ENCODE measurements around the gene ANKRD10.

The ANKRD10 gene

DNA sequence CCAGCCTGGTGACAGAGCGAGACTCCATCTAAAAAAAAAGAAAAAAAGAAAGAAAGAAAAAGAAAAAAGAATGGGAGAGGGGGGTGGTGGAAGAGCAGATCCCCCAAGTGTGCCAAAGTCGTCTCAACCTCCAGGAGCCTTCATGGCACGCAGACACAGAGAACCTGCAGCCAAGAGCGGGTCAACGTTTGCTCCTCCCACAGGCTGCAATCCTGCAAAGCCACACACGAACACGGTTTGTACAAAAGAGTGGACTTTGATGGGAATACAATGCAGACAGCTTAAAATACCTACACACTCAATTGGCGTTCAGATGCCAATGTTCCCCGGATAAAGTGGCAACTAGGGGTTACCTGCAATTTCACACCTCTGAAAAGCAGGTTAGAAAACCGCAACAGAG, 29.4 kb downstream of the ANKRD10 start:
- DNase-seq: no peak

GRCh38 chr13:110884517-110884916, 30.4 kb downstream of the ANKRD10 start:
- no peak for DNase-seq

DNA sequence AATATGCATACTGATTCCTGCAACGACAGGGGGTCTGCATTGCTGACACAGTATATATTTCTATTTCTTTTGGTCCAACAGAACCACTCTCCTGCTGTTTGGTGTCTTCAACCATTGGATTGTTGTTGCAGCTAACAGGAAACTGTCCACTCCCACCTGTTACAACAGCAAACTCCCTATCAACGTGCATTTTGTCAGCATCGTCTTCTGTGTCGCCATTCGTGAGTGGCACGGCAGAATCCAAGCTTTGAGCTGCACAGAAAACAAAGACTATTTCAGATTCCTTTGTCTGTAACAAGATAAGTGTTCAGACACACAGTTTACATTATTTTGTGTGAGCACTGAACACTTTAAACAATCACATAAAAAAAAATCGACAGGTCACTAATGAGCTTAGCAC, 31.3 kb downstream of the ANKRD10 start:
- DNase-seq: no peak

DNA sequence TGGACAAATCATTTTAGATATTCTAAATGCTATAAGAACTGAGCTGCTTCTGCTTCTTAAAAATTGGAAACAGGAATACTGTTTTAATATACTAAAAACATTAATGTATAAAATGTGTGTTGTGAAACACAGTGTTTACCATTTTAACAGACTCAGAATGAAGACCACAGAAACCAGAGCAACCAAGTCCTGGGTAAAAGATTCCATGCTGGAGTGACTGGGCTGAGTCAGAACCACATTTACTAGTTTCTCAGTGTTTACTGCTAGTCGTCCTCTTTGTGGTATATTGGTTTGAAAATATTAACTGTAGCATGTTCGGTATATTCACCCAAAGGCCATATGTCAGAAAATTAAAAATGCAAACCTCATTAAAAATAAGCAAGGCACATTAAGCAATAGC, 31.9 kb downstream of the ANKRD10 start:
- DNase-seq: no peak

GRCh38 chr13:110881839-110882627, 32.8 kb downstream of the ANKRD10 start:
- no peak for DNase-seq

GRCh38 chr13:110880627-110881026, 34.2 kb downstream of the ANKRD10 start:
- no peak for DNase-seq

DNA sequence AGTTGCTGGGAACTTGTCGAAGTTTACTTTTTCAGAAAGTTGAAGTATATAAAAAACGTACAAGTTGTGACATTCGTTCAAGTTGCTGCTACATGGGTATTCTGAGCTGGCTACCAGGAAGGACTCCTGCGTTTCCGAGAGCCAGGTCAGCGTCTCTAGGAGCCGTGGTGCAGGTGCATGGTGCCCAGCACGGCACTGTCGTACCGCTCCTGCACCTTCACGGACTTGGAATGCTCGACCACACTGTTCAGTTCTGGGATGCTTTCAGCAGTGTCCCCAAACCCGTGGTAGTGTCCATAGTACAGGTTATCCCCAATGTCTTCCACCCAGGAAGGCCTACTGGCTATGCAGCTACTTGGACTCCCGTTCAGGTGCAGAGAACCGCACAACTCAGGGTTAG, 35.4 kb downstream of the ANKRD10 start:
- DNase-seq: no peak

- no peak for DNase-seq
Observed at GRCh38 chr13:110877737-110878258, 37.1 kb downstream of the ANKRD10 start.

DNA sequence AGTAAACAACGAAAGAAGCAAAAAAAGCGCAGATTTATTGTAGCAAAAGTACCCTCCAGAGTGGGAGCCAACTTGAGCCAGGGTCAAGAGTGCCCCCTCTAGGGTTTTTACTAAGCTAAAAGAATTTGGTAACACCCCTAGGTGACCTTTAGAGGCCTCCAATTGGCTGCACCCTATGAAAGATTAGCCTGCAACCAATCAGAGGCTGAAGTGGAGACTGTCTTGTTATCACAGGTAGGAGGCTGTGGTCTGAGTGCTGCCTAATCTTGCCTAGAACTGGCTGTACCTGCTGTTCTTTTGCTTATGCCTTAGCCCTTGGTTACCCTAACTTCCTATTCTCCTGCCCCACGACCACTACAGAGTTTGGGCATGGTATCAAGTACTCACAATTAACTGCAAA, 38.3 kb downstream of the ANKRD10 start:
- DNase-seq: no peak

DNA sequence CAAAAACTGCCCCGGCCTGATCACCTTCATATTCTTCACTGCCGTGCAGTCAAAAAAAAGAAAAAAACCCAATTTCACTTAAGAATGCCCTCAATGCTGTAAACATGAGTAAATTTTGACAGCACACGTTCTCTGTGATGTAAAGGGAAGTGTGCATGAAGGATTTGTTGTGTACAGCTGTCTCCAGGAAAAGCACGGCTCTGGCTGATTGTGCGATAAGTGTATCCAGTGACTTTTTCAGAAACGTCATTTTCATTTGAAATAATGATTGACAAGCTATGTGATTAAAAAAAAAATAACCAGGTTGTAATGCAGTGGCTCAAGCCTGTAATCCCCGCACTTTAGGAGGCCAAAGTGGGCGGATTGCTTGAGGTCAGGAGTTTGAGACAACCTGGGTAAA, 39.6 kb downstream of the ANKRD10 start:
- DNase-seq: no peak

DNA sequence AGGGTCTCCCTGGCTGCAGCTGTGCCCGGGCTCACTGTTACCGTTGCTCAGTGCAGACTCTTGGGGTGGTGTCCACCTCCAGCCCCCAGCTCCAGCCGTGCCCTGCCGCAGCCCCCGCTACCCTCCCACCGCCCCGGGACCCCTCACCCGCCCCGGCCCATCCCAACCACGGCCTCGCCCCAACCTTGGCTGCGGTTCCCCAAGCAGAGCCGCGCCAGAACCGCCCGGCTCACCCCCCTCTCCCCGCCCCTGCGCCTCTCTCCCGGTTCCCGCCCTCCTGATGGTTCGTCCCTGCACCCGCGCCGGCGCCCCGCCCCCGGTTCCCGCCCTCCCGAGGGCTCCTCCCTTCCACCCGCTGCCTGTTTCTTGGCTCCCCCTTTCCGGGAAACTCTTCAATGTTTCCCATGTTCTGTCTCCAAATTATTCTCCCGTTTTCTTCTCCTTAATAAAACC, 40.3 kb downstream of the ANKRD10 start:
- peak; percentile 45 to 59 for DNase-seq

DNA sequence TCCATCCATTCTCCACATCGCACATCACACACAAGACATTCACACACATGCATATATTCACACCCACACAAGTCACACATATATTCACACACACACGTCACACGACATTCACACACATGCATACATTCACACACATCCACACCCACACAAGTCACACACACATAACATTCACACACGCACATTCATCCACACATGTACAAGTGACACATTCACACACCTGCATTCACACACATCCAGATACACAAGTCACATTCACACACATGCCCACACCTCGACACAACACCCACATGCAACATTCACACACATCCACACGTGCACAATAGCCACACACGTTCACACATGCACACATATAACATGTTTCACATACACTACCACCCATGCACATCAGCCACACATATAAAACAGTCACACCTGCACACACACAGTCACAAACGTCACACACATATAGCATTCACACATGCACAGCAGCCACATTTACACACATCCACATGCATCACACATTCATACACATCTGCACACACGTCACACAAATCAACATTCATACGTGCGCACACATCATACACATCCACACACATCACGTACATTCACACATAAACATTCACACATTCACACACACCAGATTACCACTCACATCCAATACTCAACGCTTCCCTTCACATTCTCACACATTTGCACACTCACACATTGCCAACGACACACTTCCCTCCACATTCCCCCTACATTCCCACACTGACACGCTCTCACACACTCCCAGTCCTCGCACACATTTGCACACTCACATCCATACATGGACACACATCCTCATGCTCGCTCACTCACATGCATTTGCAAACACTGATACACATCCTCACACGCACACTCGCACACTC, 41.0 kb downstream of the ANKRD10 start:
- no peak for DNase-seq

GRCh38 chr13:110872768-110873638, 41.9 kb downstream of the ANKRD10 start:
- DNase-seq: no peak

DNA sequence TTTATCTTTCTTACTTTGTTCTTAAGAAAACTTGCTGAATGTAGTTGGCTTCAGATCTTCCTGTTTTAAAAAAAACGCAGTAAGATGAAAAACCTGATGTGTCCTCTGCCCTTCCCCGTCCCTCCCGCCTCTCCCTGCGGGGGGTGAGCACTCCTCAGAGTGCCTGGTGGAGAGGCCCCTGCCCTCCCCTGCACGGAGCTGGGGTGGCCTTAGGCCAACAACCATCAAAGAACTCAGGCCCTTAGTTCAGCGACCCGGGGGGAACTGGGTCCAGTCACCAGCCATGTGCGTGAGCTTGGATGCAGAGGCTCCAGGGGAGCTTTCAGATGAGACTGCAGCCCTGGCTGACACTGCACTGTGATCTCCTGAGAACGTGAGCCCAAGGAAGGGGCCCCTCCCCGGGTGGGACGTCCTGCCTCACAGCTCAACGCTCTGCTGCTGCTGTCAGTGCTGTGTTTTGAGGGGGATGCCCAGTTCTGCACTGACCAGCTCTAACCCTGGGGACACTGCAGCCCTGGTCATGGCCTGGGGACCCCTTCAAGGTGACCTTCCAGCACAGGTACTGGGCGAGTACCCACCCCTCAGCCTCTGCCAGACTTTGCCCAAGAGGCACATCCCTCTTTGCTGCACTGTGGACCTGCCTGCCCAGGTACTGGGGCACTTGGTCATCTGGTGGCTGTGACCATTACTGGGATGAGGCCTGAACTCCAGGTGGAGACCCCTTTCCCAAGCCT, 42.7 kb downstream of the ANKRD10 start:
- DNase-seq: no peak

DNA sequence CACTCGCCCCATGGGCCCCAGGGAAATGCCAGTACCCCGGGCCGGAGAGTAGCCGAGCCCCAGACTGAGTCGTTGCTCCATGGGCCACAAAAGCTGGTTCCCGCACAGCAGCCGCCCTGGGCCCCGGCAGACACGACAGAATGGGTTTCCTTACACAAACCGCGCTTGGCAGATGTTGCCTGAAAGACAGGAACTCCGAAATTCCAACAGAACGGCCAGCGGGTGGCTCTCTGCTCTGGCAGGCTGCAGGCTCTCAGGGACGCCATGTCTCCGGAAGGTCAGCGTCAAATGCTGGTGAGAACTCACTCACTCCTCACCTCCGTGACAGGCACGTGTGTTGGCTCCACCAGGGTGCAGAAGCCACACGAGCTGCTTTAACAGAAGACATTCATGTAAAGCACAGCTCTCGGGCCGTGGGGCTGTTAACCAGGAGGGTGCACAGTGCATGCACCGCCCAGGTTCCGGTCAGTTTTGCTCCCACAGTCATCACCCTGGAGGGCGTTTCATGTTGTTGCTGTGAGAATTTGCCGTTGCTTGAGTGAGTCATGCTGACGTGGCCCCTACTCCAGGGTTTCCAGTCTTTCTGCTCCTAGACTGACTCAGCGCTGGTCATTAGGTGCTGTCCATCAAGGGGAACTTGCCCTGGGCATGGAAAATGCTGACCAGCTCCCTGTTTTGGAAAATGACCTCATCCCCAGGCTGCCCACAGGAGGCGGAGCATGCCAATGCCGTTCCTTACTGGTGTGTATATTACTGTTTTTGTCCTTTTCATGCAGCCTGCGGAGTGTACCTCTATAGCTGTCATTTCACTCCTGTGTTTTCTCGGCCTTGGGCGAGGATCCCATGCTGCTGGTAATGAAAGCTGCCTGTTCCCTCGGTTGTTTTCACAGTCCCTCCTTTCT, 44.8 kb downstream of the ANKRD10 start:
- DNase-seq: no peak

DNA sequence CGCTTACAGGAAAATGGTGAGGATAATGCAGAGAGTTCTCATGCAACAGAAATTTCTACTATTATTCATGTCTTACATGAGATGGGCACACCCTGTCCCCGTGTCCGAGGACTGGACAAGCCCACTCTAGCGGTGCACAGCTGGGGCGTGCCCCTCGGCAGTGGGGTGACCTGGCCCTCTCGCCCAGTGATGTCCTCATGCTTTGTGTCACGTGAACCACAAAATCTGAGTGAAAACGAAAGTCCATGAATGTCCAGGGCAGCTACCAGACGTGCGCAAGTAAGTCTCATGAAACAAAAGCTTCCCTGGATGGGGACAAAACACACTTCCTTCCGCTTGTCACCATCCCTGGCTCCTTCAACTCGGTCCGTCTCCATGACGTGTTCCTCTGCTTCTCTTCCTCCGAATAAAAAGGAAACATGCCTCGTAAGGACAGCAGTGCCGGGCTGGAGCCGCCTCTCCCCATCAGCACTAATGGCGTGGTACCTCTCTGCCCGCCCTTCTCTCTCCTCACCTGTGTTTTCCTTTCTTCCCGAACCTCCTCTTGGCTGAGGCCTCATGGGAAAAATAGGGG, 45.6 kb downstream of the ANKRD10 start:
- no peak for DNase-seq

DNA sequence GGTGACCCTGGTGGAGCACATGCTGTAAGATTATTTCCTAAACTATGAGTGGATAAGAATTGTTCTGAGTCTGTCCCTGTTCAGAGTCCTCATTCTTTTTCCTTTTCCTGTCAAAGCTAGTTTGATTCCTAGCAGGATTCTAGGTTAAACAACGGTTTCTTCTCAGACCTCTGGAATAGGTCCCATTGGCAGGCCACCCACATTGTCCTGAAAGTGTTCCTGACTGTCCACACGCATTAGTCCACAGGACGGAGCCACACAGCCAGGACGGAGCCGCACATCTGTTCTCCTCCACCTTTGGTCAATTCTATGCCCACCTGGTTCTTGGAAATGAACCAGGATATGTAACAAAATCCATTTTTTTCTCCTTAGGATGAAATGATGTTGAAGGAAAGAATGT, 46.1 kb downstream of the ANKRD10 start:
- DNase-seq: no peak

- DNase-seq: no peak
Observed at GRCh38 chr13:110867380-110867779, 47.5 kb downstream of the ANKRD10 start.

DNA sequence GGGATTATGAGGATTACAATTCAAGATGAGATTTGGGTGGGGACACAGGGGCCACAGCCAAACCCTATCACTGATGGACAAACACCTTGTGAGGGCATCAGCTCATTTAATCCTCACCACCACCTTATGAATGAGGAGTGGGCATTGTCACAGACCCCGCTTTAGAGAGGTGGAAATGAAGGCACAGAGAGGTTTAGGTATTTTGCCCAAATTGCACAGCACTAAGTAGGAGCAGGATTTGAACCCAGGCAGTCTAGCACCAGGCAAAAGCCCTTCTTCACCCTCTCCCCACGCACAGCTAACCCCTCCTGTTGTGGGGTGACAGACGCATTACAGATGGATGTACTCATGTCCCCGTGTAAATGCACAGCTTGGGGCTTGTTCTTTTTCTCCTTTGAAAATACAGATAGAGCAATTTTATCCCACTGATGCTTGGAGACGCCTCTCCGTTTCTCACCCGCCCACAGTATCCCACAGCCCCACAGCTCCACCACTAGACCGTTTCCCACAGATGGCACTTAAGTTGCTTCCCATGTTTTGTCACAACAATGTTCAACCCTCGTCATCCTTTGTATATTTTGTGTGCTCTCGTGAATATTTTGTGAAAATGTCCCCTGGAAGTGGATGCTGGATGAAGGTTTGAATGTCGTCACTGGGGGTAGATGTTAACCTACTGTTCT, 48.2 kb downstream of the ANKRD10 start:
- DNase-seq: no peak

- DNase-seq: no peak
Observed at GRCh38 chr13:110863685-110864084, 51.2 kb downstream of the ANKRD10 start.

All from NCI-H187 (cell line).